K562 (cell line): ENCODE measurements around the gene HSDL2. TPM values are rescaled to one million over a fixed set of nuclear protein-coding genes. Genes with fewer than 3 reads are reported as not detected.

Experiments
- ATF6 ChIP-seq: sonication (generic); formaldehyde crosslinking; IDR thresholded peaks from 2 replicates; pipeline ENCODE4 v1.4.0; 2020; ENCODE audit warnings: mild to moderate bottlenecking, missing genetic modification reagents
- BCL6 ChIP-seq: fragments of 250-450 bp; sonication (Bioruptor Pico); IDR thresholded peaks from 2 replicates; pipeline ENCODE4 v1.4.0; 2020
- CUX1 ChIP-seq: fragments of 200-800 bp; sonication (Bioruptor generic); IDR thresholded peaks from 2 replicates; pipeline ENCODE4 v1.6.1; 2016; ENCODE audit warnings: missing genetic modification characterization, missing compliant biosample characterization
- DLX4 ChIP-seq: fragments of 250-450 bp; sonication (Bioruptor Pico); IDR thresholded peaks from 2 replicates; pipeline ENCODE4 v1.6.1; 2021; ENCODE audit warnings: mild to moderate bottlenecking
- E2F3 ChIP-seq: fragments of 250-450 bp; sonication (Bioruptor Pico); IDR thresholded peaks from 2 replicates; pipeline ENCODE4 v1.4.0; 2020; ENCODE audit warnings: mild to moderate bottlenecking
- ELF4 ChIP-seq: fragments of 450-650 bp; formaldehyde crosslinking; IDR thresholded peaks from 2 replicates; pipeline ENCODE4 v1.4.0; 2022; ENCODE audit warnings: missing genetic modification characterization
- ESRRA ChIP-seq: fragments of 450-650 bp; IDR thresholded peaks from 2 replicates; pipeline ENCODE4 v1.6.1; 2014; ENCODE audit warnings: low read depth, mild to moderate bottlenecking, moderate library complexity, borderline replicate concordance
- ETS2 ChIP-seq: IDR thresholded peaks from 2 replicates; pipeline ENCODE4 v1.6.1; 2016; ENCODE audit warnings: borderline replicate concordance, missing genetic modification characterization, mild to moderate bottlenecking, moderate library complexity, missing compliant biosample characterization; ENCODE audit not compliant: poor library complexity, severe bottlenecking
- HDAC1 ChIP-seq, 2 experiments: fragments of 450-650 bp; IDR thresholded peaks; 2 replicates each; pipeline ENCODE4 v1.6.1; 2016 to 2017; ENCODE audit warnings: inconsistent platforms in 1 of 2, mild to moderate bottlenecking in 1 of 2, moderate library complexity in 1 of 2
- KLF16 ChIP-seq: IDR thresholded peaks from 2 replicates; pipeline ENCODE4 v1.6.1; 2016; ENCODE audit warnings: antibody characterized with exemption
- PHF8 ChIP-seq: fragments of 200-600 bp; sonication (generic); IDR thresholded peaks from 2 replicates; pipeline ENCODE4 v1.6.1; 2012; ENCODE audit warnings: mixed run types, mild to moderate bottlenecking, inconsistent platforms, low read length, moderate library complexity, borderline replicate concordance
- PYGO2 ChIP-seq: fragments of 450-650 bp; IDR thresholded peaks from 2 replicates; pipeline ENCODE4 v1.6.1; 2016; ENCODE audit warnings: mild to moderate bottlenecking, missing genetic modification characterization, moderate library complexity, missing compliant biosample characterization
- SIX5 ChIP-seq, 2 experiments: IDR thresholded peaks; 2 replicates each; pipeline ENCODE4 v1.6.1; 2011; ENCODE audit warnings: low read length in 2 of 2, borderline replicate concordance in 1 of 2, low read depth in 1 of 2, mild to moderate bottlenecking in 1 of 2, moderate library complexity in 1 of 2; ENCODE audit not compliant: insufficient read depth in 1 of 2
- TEAD4 ChIP-seq, 2 experiments: sonication (generic) in 1 of 2; formaldehyde crosslinking in 1 of 2; IDR thresholded peaks; 2 replicates each; pipeline versions ENCODE4 v1.6.1 to v1.8.0; 2012 to 2022; ENCODE audit warnings: borderline replicate concordance in 1 of 2, inconsistent platforms in 1 of 2, low read length in 1 of 2, mild to moderate bottlenecking in 1 of 2, missing genetic modification reagents in 1 of 2
- U2AF2 ChIP-seq: fragments of 200-400 bp; formaldehyde crosslinking; optimal IDR thresholded peaks from 2 replicates; pipeline ENCODE3; 2017; ENCODE audit warnings: low read depth, mild to moderate bottlenecking, low read length
- ZNF12 ChIP-seq: sonication (generic); formaldehyde crosslinking; IDR thresholded peaks from 2 replicates; pipeline ENCODE4 v1.4.0; 2020; ENCODE audit warnings: mild to moderate bottlenecking, missing genetic modification reagents
- ZNF184 ChIP-seq: sonication (generic); formaldehyde crosslinking; IDR thresholded peaks from 2 replicates; pipeline ENCODE4 v1.5.0; 2020; ENCODE audit warnings: missing genetic modification reagents
- ZNF589 ChIP-seq: fragments of 200-800 bp; sonication (Bioruptor generic); IDR thresholded peaks from 2 replicates; pipeline ENCODE4 v1.6.1; 2016; ENCODE audit warnings: low read depth, missing genetic modification characterization, missing compliant biosample characterization
- polyA plus RNA-seq, 8 experiments: library from polyadenylated mRNA; depleted of rRNA in 4 of 8; stranded (reverse) in 5 of 8; unstranded in 3 of 8; fragments of >200 nt; fragmentation: Nextera tagmentation in 2 of 8; fragmentation: Illumina TruSeq in 1 of 8; extraction: Ambion mirVana in 2 of 8; extraction: Trizol in 1 of 8; gene quantifications; 2 replicates each; pipeline versions ENCODE4 v1.2.1 to v1.2.3, GENCODE V29; 2011 to 2014; ENCODE audit warnings: inconsistent platforms in 1 of 8, missing spikeins in 1 of 8
- total RNA-seq, 7 experiments: library from RNA; depleted of rRNA in 6 of 7; stranded (reverse); fragments of >200 nt in 6 of 7; fragmentation: Illumina TruSeq in 2 of 7; extraction: Trizol in 2 of 7; gene quantifications; 2 replicates each; pipeline versions ENCODE4 v1.2.1 to v1.2.3, GENCODE V29; 2011 to 2021; ENCODE audit warnings: low replicate concordance in 1 of 7

Gene HSDL2
- total and polyA plus RNA-seq, 9 of the 15 experiments (the other 6 are each of a cell fraction or from before 2014, with no cell fraction given) = 22.8 to 74.1 (median 35.6) TPM

- TF ChIP-seq CUX1 (CRISPR knock-in tag) (0 out of 2 replicates have a peak, but pooled peaks have one; percentile 40), HDAC1 (IDR thresholded peaks at IDR 0.05) (peak; percentile 68 to 97; a peak in 3 of 4 replicates), ELF4 (CRISPR knock-in tag) (peak; percentile 90), SIX5 (IDR thresholded peaks at IDR 0.05; ENCODE audit: borderline replicate concordance in 1 of 2, insufficient read depth in 1 of 2, low read depth in 1 of 2, low read length in 2 of 2) (no peak), ZNF589 (CRISPR knock-in tag) (peak; percentile 95), TEAD4 (IDR thresholded peaks at IDR 0.05; ENCODE audit: low read length) (peak; percentile 100), TEAD4 (CRISPR knock-in tag; IDR thresholded peaks at IDR 0.05; ENCODE audit: borderline replicate concordance) (no peak), KLF16 (peak; percentile 98), DLX4 (CRISPR knock-in tag) (no peak), ETS2 (tag) (no peak), BCL6 (CRISPR knock-in tag) (no peak), ATF6 (CRISPR knock-in tag) (no peak), U2AF2 (no peak), ESRRA (0 out of 2 replicates have a peak, but pooled peaks have one; percentile 12), ZNF184 (no peak), ZNF12 (CRISPR knock-in tag) (no peak), E2F3 (CRISPR knock-in tag) (no peak), PYGO2 (peak; percentile 96), PHF8 (no peak)
These were observed 42.7 kb downstream of the HSDL2 start (continued) for GRCh38 chr9:112422417-112423148.
